ENCODE measurements around the gene RETN. TPM values are rescaled to one million over a fixed set of nuclear protein-coding genes. Genes with fewer than 3 reads are reported as not detected.

The RETN gene
- total RNA-seq, 1 donor from 2014 or later, result 21.1 TPM

GRCh38 chr19:7665076-7665475 is 3.8 kb upstream of the RETN start:
- intact Hi-C loops (cut with DNase I), result no loop called here
- no peaks in the 10 kb centered on the region for H3K9me3 ChIP-seq
- ATAC-seq (no peak), DNase-seq (no peak)
- no peaks in the 10 kb centered on the region for H3K4me1 ChIP-seq
- no peak overlapping the region for H3K27ac ChIP-seq
- H3K27me3 ChIP-seq (ENCODE audit: low read depth), result peaks cover 16% of the 10 kb centered on the region
- no peaks in the 10 kb centered on the region for H3K36me3 ChIP-seq
- no peak overlapping the region for H3K4me3 ChIP-seq
- TF ChIP-seq CTCF (IDR thresholded peaks at IDR 0.05), result no peak

- Histone ChIP-seq H3K27ac (peak overlapping the region; percentile 24), H3K4me1 (no peaks in the 10 kb centered on the region), H3K36me3 (no peaks in the 10 kb centered on the region), H3K27me3 (ENCODE audit: low read depth) (peaks cover 19% of the 10 kb centered on the region), H3K4me3 (peak overlapping the region; percentile 33), H3K9me3 (no peaks in the 10 kb centered on the region)
- no peak for ATAC-seq
- DNase-seq, result no peak
- no peak for TF ChIP-seq CTCF (IDR thresholded peaks at IDR 0.05)
- intact Hi-C loops (cut with DNase I), result no loop called here
Observed at GRCh38 chr19:7669641-7670040, 792 bp downstream of the RETN start.

- intact Hi-C loops (cut with DNase I), result no loop called here
- Histone ChIP-seq H3K36me3 (no peaks in the 10 kb centered on the region), H3K4me1 (no peaks in the 10 kb centered on the region), H3K9me3 (no peaks in the 10 kb centered on the region), H3K27me3 (ENCODE audit: low read depth) (peaks cover 20% of the 10 kb centered on the region), H3K4me3 (peak overlapping the region; percentile 14), H3K27ac (no peak overlapping the region)
- no peak for TF ChIP-seq CTCF (IDR thresholded peaks at IDR 0.05)
- ATAC-seq (peak; percentile 58 to 79), DNase-seq (peak; percentile 87)
Observed at GRCh38 chr19:7670150-7670783, 1.4 kb downstream of the RETN start.

- Histone ChIP-seq H3K27me3 (ENCODE audit: low read depth) (peaks cover 23% of the 10 kb centered on the region), H3K9me3 (no peaks in the 10 kb centered on the region), H3K27ac (no peak overlapping the region), H3K36me3 (no peaks in the 10 kb centered on the region), H3K4me1 (no peaks in the 10 kb centered on the region), H3K4me3 (peak overlapping the region; percentile 14)
- ATAC-seq (no peak), DNase-seq (no peak)
- no peak for TF ChIP-seq CTCF (IDR thresholded peaks at IDR 0.05)
- intact Hi-C loops (cut with DNase I), result no loop called here
Observed at GRCh38 chr19:7670790-7671189, 1.9 kb downstream of the RETN start.

- Histone ChIP-seq H3K4me1 (no peaks in the 10 kb centered on the region), H3K36me3 (no peaks in the 10 kb centered on the region), H3K4me3 (no peak overlapping the region), H3K27ac (no peak overlapping the region), H3K27me3 (ENCODE audit: low read depth) (peaks cover 23% of the 10 kb centered on the region), H3K9me3 (no peaks in the 10 kb centered on the region)
- ATAC-seq, result no peak
- intact Hi-C loops (cut with DNase I), result no loop called here
- DNase-seq, result no peak
- no peak for TF ChIP-seq CTCF (IDR thresholded peaks at IDR 0.05)
Observed at GRCh38 chr19:7672522-7672921, 3.7 kb downstream of the RETN start.

Measured in lower lobe of right lung (tissue), 2 donors.